Prostate gland (tissue), 2 donors: Measurements from ENCODE around the gene HELQ.

ENCODE experiments used
- POLR2AphosphoS5 ChIP-seq: sonication (generic); formaldehyde crosslinking; IDR thresholded peaks from one replicate; pipeline ENCODE4 v1.6.1; 2017; ENCODE audit warnings: antibody characterized with exemption
- TF ChIP-seq, protein P1 (sequence below), 4 experiments: fragments of 200-600 bp in 2 of 4; fragments of 450-650 bp in 2 of 4; sonication (generic) in 2 of 4; IDR thresholded peaks; 1 replicate in 3 of 4; 2 replicates in 1 of 4; pipeline ENCODE4 v1.5.1; 2016 to 2019; ENCODE audit warnings: antibody characterized with exemption in 4 of 4, mild to moderate bottlenecking in 2 of 4, moderate library complexity in 2 of 4

DNA sequence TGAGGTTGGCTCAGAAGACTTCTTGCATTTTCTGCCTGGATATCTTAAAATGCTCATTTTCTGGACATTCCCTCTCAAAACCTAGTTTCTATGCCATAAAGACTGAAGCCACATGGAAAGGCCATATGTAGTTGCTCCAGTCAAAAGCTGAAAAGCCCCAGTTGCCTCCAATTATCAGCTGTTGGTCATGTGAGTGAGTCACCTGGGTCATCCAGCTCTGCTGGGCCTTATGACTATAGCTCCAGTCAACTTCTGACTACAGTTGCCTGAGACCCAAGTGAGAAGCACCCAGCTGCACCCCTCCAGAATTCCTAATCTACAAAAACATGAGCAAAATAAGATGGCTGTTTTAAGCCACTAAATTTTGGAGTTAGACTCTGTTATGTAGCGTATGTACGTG, 41.9 kb downstream of the HELQ start:
- TF ChIP-seq, protein P1, sequence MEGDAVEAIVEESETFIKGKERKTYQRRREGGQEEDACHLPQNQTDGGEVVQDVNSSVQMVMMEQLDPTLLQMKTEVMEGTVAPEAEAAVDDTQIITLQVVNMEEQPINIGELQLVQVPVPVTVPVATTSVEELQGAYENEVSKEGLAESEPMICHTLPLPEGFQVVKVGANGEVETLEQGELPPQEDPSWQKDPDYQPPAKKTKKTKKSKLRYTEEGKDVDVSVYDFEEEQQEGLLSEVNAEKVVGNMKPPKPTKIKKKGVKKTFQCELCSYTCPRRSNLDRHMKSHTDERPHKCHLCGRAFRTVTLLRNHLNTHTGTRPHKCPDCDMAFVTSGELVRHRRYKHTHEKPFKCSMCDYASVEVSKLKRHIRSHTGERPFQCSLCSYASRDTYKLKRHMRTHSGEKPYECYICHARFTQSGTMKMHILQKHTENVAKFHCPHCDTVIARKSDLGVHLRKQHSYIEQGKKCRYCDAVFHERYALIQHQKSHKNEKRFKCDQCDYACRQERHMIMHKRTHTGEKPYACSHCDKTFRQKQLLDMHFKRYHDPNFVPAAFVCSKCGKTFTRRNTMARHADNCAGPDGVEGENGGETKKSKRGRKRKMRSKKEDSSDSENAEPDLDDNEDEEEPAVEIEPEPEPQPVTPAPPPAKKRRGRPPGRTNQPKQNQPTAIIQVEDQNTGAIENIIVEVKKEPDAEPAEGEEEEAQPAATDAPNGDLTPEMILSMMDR (IDR thresholded peaks at IDR 0.05): no peak
- no peak for TF ChIP-seq POLR2AphosphoS5
